GM19238 (cell line): ENCODE measurements around the gene MEMO1.

Source experiments
- DNase-seq: peaks from one replicate; pipeline ENCODE4 v3.0.0; 2011; ENCODE audit warnings: low spot score; ENCODE audit not compliant: insufficient read length

Gene MEMO1

DNA sequence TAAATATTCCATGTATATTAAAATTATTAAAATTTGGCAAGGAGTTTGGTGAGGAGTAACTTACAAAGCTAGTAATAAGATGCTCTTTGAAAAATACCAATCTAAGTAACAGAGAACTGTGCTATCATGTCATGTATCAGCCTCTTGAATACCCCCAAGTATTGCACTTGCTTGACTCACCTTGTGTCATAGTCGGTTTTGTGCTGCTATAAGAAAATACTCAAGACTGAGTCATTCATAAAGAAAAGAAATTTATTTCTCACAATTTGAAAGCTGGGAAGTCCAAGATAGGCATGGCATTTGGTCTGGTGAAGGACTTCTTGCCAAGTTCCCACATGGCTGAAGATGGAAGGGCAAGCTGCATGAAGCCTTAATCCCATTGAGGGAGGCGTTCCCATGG is 179.2 kb downstream of the MEMO1 start:
- no peak for DNase-seq

DNA sequence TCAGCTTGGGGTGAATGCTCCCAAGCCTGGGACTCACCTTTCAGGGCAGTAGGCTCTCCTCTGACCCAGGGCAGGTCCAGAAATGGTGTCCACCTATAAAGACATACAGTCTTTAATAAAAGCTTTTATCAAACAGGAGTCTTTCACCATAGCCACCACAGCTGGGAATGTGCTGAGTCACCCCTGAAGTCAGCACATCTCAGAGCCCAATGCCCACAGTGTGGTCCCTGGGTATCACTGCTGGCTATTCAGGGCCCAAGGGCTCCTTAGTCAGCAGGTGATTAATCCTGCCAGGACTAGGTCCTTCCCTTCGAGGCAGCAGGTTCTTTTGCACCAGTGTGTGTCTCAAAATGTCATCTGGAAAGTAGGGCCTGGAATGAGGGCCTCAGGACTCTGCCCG is 181.9 kb downstream of the MEMO1 start:
- DNase-seq = no peak

DNA sequence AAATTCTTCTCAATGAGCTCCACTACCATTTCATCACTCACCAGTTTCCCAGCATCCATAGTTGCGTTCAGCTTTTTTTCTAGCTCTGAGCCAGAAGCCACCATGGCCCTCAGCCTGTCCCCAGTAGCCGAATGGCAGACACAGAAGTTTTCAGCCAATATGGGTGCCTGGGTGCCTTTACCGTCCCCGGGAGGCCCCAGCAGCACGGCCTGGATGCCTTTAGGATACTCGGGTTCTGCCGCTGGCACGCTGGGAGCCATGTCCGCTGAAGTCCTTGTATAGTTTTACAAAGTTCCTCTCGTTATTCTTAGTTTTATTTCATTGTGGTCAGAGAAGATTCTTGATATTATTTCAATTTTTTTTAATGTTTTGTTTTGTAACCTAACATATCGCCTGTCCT is 187.2 kb downstream of the MEMO1 start:
- DNase-seq = no peak

DNA sequence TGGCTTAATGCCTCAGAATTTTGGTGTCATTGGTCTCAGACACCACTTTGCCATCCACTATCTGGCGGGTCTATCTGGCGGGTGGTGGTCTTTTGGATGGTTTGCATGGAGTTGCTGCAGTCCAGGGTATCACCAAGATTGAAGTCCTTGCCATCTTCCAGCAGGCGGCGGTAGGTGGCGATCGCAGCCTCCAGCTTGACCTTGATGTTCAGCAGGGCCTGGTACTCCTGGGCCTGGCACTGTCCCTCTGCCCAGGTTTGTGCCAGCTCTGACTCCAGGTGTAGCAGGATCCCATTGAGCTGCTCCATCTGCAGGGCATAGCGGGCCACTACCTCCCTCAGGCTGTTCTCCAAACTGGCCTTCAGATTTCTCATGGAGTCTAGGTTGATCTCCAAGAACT is 188.2 kb downstream of the MEMO1 start:
- DNase-seq = no peak
